RWPE1 (cell line): Measurements from ENCODE around the gene NUP85.

Experiments
- CTCF ChIA-PET: fragments of 350-600 bp; sonication (Branson Sonifier 250); formaldehyde crosslinking; extraction: SDS; loops from one replicate; lab custom pipeline; 2021; lab: Yijun Ruan, JAX
- POLR2A ChIA-PET: fragments of 400-600 bp; formaldehyde crosslinking; extraction: SDS; loops from one replicate; lab custom pipeline; 2020; ENCODE audit warnings: antibody characterized with exemption; ENCODE audit not compliant: low non-redundant PET; lab: Yijun Ruan, JAX
- DNase-seq: peaks from one replicate; pipeline ENCODE4 v3.0.0; 2012; ENCODE audit warnings: low spot score
- H3K27ac ChIP-seq: fragments of 450-650 bp; 2 replicates; pipeline ENCODE4 v1.5.1; 2017
- TF ChIP-seq, protein P1 (sequence below): fragments of 450-650 bp; conservative IDR thresholded peaks from 2 replicates; pipeline ENCODE4 v1.5.1; 2017; ENCODE audit warnings: low read depth, mild to moderate bottlenecking

NUP85 gene

DNA sequence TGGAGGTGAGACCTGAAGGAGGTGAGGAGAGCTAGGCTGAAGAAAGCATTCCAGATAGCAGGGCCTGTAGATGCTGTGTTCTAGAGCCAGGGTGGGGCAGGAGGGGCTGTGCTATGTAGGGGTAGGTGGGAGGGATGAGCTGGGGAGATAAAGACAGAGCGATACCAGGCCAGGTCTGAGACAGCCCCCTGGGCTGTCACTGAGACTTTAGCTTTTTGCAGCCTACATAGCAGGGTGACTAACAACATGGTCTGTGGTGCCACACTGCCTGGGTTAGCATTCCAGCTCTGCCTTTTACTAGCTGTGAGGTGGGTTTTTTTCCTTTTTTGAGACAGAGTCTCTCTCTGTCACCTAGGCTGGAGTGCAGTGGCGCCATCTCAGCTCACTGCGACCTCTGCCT, 14.3 kb downstream of the NUP85 start:
- CTCF ChIA-PET, result interaction anchor here (0.5 to 1.1 kb wide), 4 partner anchors 18 to 224 kb away, joined by 3 to 6 read pairs (median 3); no protein-coding TSS in a partner anchor
- POLR2A ChIA-PET, result interaction anchor here (0.6 kb wide), 1 partner anchor 48 kb away, joined by 3 read pairs; no protein-coding TSS in a partner anchor
- H3K27ac ChIP-seq, result no peak overlapping the region
- TF ChIP-seq, protein P1, sequence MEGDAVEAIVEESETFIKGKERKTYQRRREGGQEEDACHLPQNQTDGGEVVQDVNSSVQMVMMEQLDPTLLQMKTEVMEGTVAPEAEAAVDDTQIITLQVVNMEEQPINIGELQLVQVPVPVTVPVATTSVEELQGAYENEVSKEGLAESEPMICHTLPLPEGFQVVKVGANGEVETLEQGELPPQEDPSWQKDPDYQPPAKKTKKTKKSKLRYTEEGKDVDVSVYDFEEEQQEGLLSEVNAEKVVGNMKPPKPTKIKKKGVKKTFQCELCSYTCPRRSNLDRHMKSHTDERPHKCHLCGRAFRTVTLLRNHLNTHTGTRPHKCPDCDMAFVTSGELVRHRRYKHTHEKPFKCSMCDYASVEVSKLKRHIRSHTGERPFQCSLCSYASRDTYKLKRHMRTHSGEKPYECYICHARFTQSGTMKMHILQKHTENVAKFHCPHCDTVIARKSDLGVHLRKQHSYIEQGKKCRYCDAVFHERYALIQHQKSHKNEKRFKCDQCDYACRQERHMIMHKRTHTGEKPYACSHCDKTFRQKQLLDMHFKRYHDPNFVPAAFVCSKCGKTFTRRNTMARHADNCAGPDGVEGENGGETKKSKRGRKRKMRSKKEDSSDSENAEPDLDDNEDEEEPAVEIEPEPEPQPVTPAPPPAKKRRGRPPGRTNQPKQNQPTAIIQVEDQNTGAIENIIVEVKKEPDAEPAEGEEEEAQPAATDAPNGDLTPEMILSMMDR, result no peak
- no peak for DNase-seq

DNA sequence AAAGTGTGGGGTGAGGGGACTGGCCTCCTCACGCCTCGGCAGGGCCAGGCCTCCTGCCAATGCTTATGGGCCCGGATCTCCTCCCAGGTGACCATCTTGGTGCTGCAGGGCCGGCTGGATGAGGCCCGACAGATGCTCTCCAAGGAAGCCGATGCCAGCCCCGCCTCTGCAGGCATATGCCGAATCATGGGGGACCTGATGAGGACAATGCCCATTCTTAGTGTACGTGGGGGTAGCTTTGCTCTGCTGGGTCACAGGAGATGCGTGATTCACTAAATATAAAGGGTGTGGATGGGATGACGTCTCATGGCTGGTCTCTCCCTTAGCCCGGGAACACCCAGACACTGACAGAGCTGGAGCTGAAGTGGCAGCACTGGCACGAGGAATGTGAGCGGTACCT, 19.5 kb downstream of the NUP85 start:
- peak overlapping the region; percentile 18 for H3K27ac ChIP-seq
- no peak for DNase-seq
- TF ChIP-seq, protein P1, result no peak
- CTCF ChIA-PET, result no interaction called here
- POLR2A ChIA-PET, result no interaction called here

DNA sequence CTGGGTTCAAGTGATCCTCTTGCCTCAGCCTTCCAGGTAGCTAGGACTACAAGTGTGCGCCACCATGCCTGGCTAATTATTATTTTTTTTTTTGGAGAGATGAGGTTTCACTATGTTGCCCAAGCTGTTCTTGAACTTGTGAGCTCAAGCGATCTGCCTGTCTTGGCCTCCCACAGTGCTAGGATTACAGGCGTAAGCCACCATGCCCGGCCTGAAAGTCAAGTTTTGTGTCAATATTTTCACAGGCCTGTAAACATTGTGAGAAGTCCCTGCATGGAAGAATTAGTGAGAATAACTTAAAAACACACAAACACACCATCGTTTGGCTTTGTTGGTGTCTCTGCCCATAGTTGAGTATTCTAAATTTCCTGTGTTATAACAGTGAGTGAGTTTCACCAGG, 22.2 kb downstream of the NUP85 start:
- no peak overlapping the region for H3K27ac ChIP-seq
- no peak for DNase-seq

DNA sequence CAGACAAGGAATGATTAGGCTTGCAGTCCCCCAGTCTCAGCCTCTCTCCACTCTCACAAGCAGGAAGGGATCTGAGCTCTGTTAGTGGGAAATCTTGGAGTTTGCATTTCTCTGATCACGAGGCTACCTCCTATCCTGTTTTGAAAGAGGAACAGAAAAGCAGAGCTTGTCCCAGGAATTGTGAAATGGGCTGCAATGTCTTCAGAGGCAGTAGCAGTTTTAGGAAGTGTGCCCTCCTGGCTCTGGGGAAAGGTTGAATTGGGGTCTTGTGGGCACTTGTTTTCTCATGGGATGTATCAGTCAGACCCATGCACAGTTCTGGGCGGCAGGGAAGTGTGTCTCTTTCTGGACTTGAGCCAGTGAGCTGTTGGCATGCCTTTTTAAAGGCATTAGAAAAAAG, 22.8 kb downstream of the NUP85 start:
- TF ChIP-seq, protein P1, result no peak
- H3K27ac ChIP-seq, result peak overlapping the region; percentile 39; the same call in 1 of the 2 replicates
- CTCF ChIA-PET, result interaction anchor here (0.5 to 1.1 kb wide), 2 partner anchors 82 to 114 kb away, joined by 3 to 4 read pairs; no protein-coding TSS in a partner anchor
- POLR2A ChIA-PET, result no interaction called here
- DNase-seq, result no peak

More for the DNA sequence above, 22.2 kb downstream of the NUP85 start:
- ChIA-PET CTCF (interaction anchor here (0.5 kb wide), 1 partner anchor 82 kb away, joined by 4 read pairs; no protein-coding TSS in a partner anchor), POLR2A (no interaction called here)
- TF ChIP-seq, protein P1, result no peak

DNA sequence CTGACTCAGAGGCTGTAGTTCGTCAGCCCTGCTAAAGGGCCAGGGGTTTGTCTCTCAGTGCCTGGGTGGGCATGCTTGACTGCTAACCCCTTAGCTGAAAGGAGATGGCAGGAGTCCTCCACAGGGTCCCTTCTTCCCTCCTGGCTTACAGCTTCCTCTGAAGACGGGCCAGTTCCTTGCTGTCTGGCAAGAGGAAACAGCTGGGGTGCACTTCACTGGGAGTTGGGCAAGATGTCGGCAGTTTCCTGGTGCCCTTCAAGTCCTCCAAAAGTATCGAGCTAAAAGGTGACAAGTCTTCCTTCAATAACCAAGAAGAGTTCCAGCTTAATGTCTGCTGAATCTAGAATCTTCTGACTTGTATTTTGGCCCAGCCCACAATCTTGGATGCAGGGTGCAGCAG, 23.4 kb downstream of the NUP85 start:
- ChIA-PET POLR2A (no interaction called here), CTCF (interaction anchor here (0.5 to 1.1 kb wide), 2 partner anchors 92 to 115 kb away, joined by 3 read pairs; no protein-coding TSS in a partner anchor)
- no peak for DNase-seq
- TF ChIP-seq, protein P1, result no peak
- peak overlapping the region; percentile 39; the same call in 1 of the 2 replicates for H3K27ac ChIP-seq

DNA sequence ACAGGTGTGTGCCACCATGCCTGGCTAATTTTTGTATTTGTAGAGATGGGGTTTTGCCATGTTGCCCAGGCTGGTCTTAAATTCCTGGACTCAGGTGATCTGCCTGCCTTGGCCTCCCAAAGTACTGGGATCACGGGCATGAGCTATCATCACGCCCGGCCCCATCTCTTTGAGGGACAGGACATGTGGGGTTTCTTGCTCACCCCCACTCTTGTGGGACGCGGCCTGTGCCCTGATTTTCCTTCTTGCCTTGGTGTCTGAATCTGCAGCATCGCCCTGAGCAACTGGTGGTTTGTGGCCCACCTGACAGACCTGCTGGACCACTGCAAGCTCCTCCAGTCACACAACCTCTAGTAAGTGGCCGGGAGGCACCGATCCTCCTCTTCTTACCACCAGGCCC, 25.6 kb downstream of the NUP85 start:
- TF ChIP-seq, protein P1, result no peak
- CTCF ChIA-PET, result no interaction called here
- no peak for DNase-seq
- POLR2A ChIA-PET, result interaction anchor here (0.6 kb wide), 1 partner anchor 9 kb away, joined by 3 read pairs; no protein-coding TSS in a partner anchor
- peak overlapping the region; percentile 15 for H3K27ac ChIP-seq
